Measurements from ENCODE around the gene ROBO3.

- TF ChIP-seq CTCF (conservative IDR thresholded peaks at IDR 0.05): no peak
- TF ChIP-seq EZH2 (IDR thresholded peaks at IDR 0.05; ENCODE audit: low read depth): no peak
These were observed 19.1 kb upstream of the ROBO3 start for GRCh38 chr11:124846070-124846673.

Data from PC-9 (cell line).